H54 (cell line): ENCODE results near the gene IMMT.
"Not testable (repeated sequence)": the region's sequence is repeated elsewhere in the genome, so short reads cannot be mapped to it uniquely, and the experiment has no call there.

Experiments used
- DNase-seq: peaks from one replicate; pipeline ENCODE4 v3.0.0; 2011; ENCODE audit warnings: low spot score, mixed read lengths; ENCODE audit not compliant: insufficient read length
- FAIRE-seq: peaks from 3 replicates; lab custom pipeline; 2011; peaks lifted over from hg19 to GRCh38; lab: Jason Lieb, UNC
- POLR2A ChIP-seq: IDR thresholded peaks from 2 replicates; pipeline ENCODE4 v1.6.1; 2011; ENCODE audit warnings: low read depth, mild to moderate bottlenecking, low read length

The IMMT gene

DNA sequence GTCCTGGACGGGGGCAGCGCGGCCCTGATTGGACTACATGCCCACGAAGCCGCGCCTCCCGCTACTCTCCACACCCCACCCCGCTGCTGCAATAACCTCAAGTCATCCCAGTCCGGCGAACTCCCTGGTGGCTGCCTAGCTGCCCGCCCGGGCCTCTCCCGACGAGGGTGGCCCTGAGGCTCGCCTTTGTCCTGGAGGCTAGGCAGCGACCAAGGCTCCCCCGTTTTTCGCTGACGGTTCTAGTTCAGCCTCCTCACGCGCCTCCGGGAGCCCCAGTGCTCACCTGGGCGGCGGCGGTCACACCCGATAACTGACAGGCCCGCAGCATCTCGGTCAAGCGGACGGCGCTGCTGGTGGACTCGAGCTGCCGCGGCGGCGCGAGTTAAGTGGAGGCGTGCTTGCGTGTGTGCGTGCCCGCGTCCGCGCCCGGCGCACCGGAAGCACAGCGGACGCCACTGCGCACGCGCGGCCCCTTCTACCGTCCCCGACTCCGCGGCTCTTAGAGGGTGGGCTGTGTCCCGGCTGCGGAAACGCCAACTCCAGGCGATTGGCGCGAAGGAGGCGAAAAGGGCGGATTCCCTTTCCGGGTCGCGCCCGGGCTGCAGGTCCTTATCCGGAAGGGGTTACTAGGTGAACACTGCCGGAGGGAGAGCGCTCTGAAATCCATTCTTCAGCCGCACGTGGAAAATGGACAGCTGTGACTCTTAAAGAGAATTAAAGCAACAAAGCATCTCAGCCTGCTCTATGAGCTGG lies at the start of gene IMMT:
Gene IMMT, minus strand, starts transcription at position 408 of the 753 bp plus-strand sequence. Its CDS starts 80 bp downstream, at position 328.
- peak; percentile 89 for DNase-seq
- peak; percentile 23 for FAIRE-seq
- peak; percentile 88 for TF ChIP-seq POLR2A

DNA sequence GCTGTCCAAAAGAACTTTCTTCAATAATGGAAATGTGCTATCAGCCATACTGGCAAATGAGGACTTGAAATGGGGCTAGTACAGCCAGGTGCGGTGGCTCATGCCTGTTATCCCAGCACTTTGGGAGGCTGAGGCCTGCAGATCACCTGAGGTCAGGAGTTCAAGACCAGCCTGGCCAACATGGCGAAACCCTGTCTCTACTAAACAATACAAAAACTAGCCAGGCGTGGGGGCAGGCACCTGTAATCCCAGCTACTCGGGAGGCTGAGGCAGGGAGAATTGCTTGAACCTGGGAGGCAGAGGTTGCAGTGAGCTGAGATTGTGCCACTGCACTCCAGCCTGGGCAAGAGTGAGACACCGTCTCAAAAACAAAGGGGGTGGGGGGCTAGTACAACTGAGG lies 49.5 kb upstream of the IMMT start:
- DNase-seq, FAIRE-seq: not testable (repeated sequence)

GRCh38 chr2:86243950-86244733 lies 48.9 kb upstream of the IMMT start:
- FAIRE-seq (no peak), DNase-seq (no peak)
- TF ChIP-seq POLR2A = no peak

DNA sequence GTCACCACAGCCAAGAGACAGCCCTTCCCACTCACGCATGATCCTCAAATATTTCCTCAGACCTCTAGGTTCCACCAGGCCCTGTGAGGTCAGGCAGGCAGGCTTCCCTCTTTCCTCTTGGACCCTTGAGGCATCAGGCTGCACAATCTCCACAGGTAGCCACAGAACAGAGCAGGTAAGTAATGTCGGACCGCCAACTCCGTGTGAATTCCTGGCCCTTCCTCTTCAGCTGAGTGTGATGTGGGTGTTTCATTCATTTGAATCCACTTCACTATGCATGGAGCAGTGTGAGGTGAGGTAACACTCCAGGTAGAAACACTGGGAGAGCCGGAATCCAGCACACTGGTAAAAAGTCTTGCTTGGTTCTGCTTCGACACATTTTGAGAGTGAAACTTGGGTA lies 48.0 kb upstream of the IMMT start:
- DNase-seq (no peak), FAIRE-seq (no peak)
- TF ChIP-seq POLR2A = no peak

DNA sequence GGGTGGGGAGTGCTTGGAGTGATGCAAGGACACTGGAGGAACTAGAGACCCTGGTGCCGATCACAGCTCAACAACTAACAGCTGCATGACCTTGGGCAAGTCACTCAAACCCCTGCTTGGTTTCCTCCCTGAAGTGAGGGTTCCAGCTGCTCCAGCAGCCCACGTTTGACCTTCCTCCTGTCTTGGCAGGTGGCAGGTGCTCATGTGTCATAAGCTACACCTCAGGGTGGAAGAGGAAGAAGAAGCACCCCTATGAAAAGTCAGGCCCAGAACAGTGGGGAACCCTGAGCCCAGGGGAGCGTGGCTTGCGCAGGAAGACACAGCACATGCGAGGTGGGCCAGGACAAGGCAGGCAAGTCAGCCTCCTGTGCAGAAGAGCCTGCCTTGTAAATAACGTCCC lies 46.3 kb upstream of the IMMT start:
- FAIRE-seq = no peak
- DNase-seq = no peak
- no peak for TF ChIP-seq POLR2A

DNA sequence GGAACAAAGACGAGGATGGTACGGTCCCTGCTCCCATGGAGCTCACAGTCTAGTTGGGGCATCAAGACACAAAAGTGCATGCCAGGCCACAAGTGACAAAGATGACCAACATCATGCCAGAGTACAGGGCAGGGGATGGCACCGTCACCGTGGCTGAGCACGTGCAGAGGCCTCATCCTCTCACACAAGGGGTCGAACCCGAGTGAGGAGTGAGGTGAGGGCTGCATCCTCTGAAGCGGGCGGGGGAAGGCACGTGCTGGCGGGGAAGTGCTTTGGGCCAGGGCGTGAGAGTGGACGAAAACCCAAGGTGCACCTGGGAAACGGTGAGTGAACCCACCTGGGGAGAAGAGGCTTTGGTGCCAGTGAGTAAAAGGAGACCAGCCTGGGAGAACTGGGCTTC lies 45.0 kb upstream of the IMMT start:
- no peak for DNase-seq

DNA sequence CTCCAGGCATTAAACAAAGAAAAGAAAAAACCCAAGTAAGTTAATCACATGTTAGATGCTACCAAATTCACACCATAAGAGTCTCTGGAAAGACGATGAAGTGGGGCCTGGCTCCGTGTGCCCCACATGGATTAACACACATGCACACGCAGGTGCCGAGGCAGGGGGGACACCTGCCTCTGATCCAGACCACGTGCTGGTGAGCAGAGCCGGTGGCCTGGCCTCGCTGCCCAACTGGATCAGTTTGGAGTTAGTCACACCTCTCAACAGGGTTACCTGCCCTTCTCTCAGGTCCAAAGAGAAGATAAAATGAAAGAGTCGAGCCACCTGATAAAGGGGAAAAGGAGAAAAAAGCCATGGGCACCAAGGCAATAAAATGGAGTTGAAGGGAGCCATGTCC lies 44.5 kb upstream of the IMMT start:
- no peak for DNase-seq
- FAIRE-seq = no peak
- TF ChIP-seq POLR2A = no peak

More for the DNA sequence above, 45.0 kb upstream of the IMMT start:
- no peak for TF ChIP-seq POLR2A
- FAIRE-seq = no peak

GRCh38 chr2:86239326-86239725 lies 44.1 kb upstream of the IMMT start:
- no peak for TF ChIP-seq POLR2A
- FAIRE-seq = no peak

GRCh38 chr2:86238354-86238753 lies 43.1 kb upstream of the IMMT start:
- DNase-seq (no peak), FAIRE-seq (no peak)
- no peak for TF ChIP-seq POLR2A

More at GRCh38 chr2:86239326-86239725, 44.1 kb upstream of the IMMT start:
- DNase-seq = no peak

DNA sequence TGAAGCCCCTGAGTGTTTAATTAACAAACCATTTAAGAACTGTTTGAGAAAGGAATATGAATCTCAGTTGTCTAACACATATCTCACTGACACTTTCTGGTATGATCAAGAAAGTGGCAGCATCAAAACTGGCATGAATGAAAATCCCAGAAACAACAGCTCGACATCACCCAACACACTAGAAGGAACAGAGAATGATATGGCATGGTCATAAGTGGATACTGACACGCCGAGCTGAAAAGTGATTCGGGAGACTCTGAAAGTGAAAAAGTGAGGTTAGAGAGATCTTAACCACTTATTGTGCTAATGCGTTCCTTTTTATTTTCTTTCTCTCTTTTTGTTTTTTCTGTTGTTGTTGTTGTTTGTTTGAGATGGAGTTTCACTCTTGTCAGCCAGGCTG lies 41.9 kb upstream of the IMMT start:
- TF ChIP-seq POLR2A = no peak
- FAIRE-seq = no peak
- no peak for DNase-seq

DNA sequence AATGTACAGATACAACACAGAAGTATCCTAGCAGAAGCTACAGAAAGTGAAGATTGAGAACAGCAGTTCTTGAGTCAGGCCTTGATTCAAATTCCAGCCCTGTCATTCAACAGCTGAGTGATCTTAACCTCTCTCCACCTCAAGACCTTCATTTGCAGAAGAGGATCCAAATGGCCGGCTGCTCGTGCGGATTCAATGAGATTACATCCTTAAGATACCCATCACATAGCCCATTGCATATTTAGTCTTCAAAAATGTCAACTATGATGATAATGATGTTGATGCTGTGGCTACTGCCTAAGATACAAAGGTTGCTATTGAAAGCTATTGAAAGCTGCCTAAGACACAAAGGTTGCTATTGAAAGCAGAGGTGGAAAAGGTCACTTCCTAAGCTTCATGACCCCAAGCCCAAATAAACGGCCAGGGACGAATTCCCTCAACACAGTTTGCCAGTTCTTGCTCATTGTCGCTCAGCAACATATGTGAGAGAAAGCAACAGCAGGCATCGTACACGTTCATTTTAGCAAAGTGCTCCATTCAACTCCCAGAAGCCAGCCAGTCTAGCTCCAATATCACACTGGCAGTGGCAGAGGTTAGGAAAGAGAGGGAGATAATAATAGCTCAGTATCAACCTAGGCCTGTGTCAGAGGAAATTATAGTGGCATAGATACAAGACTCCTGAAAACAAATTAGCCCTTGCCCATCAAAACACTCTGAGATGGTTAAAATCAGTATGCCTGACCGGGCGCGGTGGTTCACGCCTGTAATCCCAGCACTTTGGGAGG lies 40.1 kb upstream of the IMMT start:
- TF ChIP-seq POLR2A = no peak
- no peak for DNase-seq
- no peak for FAIRE-seq

DNA sequence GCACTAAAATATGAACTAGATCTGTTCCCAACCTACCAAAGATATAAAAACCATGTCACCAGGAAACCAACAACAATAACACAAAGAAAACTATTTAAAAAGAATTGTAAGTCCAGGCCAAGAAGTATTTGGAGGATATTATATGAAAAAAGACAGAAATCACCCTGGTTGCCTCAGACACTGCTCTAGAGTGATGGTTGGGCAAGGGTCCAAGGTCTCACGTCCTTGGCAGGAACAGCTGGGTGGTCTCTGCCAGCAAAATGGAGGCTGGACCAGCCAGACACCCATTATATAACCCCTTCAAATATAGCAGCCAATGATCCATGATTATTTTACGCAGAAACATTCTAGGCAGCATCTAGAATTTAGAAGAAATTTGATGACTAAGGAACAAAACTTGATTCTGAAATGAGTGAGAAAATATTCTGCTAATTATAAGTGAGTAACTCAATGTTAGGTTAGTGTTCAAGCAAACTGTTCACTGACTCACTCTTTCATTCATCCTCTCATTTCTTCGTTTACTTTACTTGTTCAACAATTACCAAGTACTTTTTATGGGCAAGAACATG lies 39.4 kb upstream of the IMMT start:
- TF ChIP-seq POLR2A = no peak
- no peak for DNase-seq
- no peak for FAIRE-seq

DNA sequence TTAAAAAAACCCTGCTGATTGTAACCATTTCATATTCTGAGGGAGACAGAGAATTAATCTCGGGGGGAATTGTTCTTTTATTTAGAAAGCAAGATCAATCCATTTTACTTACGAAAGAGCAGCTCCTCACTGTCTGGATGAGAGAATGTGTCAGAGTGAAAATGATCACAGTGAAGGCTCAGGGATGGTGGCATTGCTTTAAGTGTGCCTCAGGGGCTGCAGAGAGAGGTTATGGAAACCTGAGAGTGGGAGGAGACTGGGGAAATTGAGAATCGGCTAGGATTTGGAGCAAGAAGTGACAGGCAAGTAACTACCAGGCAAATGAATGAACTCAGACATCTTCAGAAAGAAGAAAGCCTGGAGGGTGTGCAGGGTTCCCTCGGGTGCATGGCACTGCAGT lies 38.2 kb upstream of the IMMT start:
- DNase-seq = no peak
- no peak for FAIRE-seq
- no peak for TF ChIP-seq POLR2A
